ENCODE data around the gene SLC24A4.

Gene SLC24A4, protein sequence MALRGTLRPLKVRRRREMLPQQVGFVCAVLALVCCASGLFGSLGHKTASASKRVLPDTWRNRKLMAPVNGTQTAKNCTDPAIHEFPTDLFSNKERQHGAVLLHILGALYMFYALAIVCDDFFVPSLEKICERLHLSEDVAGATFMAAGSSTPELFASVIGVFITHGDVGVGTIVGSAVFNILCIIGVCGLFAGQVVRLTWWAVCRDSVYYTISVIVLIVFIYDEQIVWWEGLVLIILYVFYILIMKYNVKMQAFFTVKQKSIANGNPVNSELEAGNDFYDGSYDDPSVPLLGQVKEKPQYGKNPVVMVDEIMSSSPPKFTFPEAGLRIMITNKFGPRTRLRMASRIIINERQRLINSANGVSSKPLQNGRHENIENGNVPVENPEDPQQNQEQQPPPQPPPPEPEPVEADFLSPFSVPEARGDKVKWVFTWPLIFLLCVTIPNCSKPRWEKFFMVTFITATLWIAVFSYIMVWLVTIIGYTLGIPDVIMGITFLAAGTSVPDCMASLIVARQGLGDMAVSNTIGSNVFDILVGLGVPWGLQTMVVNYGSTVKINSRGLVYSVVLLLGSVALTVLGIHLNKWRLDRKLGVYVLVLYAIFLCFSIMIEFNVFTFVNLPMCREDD

DNA sequence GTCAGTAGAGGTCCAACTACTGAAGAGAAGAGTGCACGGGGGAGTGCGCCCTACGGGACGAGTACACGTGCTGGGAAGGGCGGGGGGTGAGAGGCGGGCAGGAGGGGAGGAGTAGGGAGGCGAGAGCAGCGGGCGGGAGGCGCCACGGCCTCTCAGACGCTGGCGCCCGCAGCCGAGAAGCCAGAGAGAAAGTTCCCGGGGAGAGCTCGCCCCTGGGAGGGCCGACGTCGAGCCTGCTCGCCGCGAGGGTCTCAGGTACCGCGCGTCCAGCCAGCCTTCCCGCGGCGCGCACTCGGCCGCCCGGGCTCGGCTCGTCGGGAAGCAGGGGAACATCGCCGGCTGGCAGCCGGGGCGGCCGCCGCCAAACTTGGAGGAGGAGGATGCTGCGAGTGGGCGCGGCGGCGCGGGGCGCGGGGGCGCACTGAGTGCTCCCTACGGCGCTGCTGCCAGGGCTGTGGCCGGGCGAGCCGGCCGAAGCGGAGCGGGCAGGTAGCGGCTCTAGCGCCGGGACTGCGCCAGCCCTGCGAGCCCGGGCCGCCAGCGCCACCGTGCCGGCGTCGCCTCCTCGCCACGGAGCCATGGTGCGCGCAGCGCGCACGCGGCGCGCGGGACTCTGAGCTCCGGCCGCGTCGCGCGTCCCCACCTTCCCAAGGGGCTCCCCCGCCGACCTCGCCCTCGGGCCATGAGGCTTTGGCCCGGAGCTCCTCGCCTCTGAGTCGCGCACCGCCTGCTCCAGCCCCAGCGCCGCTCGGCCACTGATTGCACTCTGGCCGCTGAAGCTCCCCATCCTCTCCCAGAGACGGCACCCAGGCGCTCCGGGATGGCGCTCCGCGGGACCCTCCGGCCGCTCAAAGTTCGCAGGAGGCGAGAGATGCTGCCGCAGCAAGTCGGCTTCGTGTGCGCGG, at the start of gene SLC24A4:
TSS of gene SLC24A4 (plus strand) at position 155 of the 905 bp plus-strand sequence. CDS start at position 821, 666 bp downstream.
- DNase-seq (ENCODE audit: low read depth in 2 of 2) = no peak

DNA sequence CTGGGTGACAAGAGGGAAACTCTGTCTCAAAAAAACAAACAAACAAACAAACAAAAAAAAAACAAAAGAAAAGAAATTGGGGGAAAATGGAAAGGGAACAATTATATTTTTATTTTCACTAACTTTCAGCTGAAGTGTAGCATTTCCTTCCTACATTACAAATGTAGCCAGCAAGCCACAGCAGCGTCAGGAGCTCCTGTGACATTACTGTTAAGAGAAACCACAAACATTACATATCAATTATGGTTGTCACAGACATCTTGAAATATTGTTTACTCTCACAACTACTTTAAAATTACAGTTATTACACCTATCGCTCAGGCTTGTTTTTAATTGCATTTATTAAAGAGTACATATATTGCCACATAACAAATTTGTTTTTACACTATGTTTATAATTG, 49.8 kb upstream of the SLC24A4 start:
- DNase-seq (ENCODE audit: low read depth in 2 of 2) = no peak

- no peak for DNase-seq (ENCODE audit: low read depth in 2 of 2)
Observed at GRCh38 chr14:92274055-92274454, 48.9 kb upstream of the SLC24A4 start.

- DNase-seq (ENCODE audit: low read depth in 2 of 2) = no peak
Observed at GRCh38 chr14:92276074-92276473, 46.9 kb upstream of the SLC24A4 start.

DNA sequence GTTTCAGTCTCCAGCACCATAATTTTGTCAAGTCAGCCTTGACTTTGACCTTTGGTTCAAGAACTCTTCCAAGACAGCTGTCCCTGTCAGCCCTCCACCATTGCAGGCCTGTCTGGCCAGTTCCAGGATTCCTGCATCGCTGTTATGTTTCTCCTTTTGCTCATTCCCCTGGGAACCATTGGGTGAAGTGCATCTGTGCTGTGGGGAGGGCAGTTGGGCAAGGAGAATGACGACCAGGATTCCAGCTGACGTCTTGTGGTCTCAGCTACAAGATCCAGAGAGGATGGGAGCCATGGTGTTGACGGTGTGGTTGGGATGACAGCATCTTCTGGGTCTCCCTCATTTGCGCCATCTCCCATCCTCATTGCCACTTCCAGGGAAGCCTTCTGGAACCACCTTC, 45.9 kb upstream of the SLC24A4 start:
- no peak for DNase-seq (ENCODE audit: low read depth in 2 of 2)

DNA sequence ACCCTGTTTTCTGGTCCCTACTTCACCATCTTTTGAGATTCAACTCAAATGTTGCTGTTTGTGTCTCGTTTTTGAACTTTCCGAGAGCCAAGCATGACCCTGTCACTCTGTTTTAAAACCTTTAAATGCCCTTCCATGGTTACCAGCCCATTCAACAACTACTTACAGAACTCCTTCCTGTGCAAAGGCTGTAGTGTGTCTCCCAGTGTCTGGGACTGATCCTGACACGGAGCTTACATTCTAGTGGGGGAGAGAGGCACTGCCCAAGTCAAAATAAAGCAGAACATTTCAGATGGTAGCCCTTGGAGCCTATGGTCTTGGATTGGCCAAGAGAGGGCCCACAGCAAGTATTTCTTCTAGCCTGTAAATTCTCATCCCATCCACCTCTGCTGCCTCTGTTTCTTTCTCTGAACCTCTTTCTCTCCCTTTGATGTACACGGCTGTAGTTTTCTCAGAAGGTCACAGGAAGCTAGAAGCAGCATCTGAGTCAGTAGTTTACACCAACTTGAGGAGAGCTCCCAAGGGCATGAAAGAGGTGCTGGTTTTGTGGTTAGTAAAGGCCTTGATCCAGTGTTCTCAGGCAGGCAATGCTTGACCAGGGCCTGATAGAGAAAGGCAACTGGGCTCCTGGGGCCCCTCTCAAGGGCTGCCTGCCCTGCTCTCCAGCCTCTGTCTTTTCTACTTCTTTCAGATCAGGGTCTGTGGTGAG, 42.3 kb upstream of the SLC24A4 start:
- DNase-seq (ENCODE audit: low read depth in 2 of 2) = no peak

DNA sequence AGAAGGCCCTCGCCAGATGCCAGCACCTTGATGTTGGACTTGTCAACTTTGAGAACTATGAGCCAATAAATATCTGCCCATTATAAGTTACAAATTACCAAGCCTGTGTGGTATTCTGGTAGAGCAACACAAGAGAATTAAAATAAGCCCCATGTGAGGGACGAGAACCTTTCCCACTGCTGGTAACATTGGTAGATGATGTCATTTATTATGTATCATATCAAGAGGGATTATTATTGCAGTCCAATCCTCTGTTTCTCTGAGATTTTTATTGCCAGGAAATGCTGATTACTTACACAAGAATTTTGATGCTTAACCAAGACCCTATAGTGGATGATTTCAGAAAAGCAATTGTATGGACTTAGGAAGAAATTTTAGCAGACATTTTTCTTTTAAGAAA, 40.3 kb upstream of the SLC24A4 start:
- peak in 1 of 2 experiments; percentile 4 for DNase-seq (ENCODE audit: low read depth in 2 of 2)

GRCh38 chr14:92285311-92285710, 37.7 kb upstream of the SLC24A4 start:
- DNase-seq (ENCODE audit: low read depth in 2 of 2) = no peak

GRCh38 chr14:92287987-92288386, 35.0 kb upstream of the SLC24A4 start:
- no peak for DNase-seq (ENCODE audit: low read depth in 2 of 2)

- DNase-seq (ENCODE audit: low read depth in 2 of 2) = no peak
Observed at GRCh38 chr14:92288994-92289660, 33.8 kb upstream of the SLC24A4 start.

DNA sequence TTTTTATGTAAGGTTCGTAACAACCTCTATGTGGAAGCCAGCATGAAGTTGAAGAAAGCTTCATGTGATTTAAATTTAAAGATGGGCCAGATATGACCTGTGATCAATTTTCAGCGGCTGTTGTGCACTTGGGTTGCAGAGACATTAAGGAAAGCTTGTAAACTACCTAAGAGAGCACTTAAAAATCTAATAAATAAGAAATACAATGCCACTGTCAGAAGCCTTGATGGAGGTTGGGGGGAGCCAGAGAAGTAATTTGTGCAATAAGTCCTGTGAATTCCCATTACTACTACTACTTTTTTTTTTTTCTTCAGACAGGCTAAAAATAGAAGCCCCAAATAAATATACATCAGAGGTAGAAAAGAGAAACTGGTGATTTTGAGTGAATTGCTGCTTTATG, 30.3 kb upstream of the SLC24A4 start:
- DNase-seq (ENCODE audit: low read depth in 2 of 2) = no peak

GRCh38 chr14:92294506-92294905, 28.5 kb upstream of the SLC24A4 start:
- no peak for DNase-seq (ENCODE audit: low read depth in 2 of 2)

GRCh38 chr14:92297818-92298595, 25.0 kb upstream of the SLC24A4 start:
- no peak for DNase-seq (ENCODE audit: low read depth in 2 of 2)

DNA sequence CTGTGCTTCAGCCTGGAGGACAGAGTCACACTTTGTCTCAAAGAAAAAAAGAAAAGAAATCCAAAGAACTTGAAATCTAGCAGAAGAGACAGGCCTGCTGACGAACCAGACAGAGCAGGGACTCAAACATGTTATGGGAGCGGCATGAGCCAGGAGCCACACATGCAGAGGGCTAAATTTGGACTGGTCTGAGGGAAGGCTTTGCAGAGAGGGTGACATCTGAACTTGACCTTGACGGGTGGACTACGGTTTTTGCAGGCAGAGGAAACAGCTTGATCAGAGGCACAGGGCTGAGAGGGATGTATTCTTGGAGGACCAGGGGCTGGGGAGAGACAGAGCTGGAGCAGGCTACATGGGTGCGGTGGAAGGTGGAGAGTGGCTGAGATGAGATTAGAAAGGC, 20.5 kb upstream of the SLC24A4 start:
- DNase-seq (ENCODE audit: low read depth in 2 of 2) = no peak

DNA sequence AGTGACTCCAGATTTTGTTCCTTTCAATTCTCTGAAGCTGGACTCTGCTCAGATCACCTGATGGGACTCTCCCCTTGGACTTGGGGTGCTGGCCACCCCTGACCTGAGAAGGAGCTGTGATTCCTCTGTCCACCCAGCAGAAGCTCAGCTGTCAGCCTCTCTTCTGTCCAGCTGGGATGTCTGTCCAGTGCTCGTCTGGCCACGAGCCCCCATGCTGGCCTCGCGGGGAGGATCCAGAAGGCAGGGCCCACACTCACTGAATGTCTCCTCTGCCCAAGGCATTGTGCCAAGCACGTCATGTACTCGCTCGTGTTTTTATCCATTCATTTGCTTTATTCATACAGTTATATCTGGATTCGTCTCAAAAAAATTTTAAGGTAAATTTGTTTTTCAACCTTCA, 14.2 kb upstream of the SLC24A4 start:
- DNase-seq (ENCODE audit: low read depth in 2 of 2) = no peak

DNA sequence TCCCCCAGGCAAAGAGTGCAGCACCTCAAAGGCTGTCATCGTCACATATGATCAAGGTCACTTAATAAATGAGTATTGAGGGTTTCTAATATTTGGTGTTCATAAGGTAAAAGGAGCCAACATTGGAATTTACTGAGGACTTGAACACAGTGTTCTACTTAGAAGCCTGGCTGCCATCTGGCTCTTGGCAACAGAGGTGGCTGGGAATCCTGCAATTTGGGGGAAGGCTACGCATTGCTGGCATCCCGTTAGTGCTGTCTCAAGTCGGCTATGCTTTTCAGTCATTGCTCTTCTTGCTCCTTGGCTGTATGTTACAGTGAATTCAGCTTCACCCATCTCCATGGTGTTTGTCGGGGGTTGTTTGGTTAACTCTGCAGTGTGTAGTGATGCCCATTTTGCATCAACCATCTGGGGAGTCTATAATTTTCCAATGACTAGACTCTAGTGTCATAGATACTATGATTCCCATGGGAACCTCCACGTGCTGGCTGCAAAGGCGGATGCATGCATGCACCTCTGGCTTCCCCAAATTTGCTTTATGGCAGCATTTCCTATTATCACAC, 12.9 kb upstream of the SLC24A4 start:
- DNase-seq (ENCODE audit: low read depth in 2 of 2) = no peak

- no peak for DNase-seq (ENCODE audit: low read depth in 2 of 2)
Observed at GRCh38 chr14:92310776-92311375, 12.1 kb upstream of the SLC24A4 start.

GRCh38 chr14:92314182-92314581, 8.8 kb upstream of the SLC24A4 start:
- peak; percentile 6 to 13 for DNase-seq (ENCODE audit: low read depth in 2 of 2)

- DNase-seq (ENCODE audit: low read depth in 2 of 2) = no peak
Observed at GRCh38 chr14:92315050-92315805, 7.7 kb upstream of the SLC24A4 start.

Data from fibroblast of skin of left quadriceps (primary cell).